Stimulated activated CD8-positive, alpha-beta memory T cell treated with anti-CD3 and anti-CD28 coated beads, Interleukin-4, amount 100 ng/mL, for 48 hours (primary cell): ENCODE data around the gene RUNDC3A.
"Not testable (repeated sequence)": the region's sequence is repeated elsewhere in the genome, so short reads cannot be mapped to it uniquely, and the experiment has no call there.

Source experiments
- DNase-seq: peaks from one replicate; pipeline ENCODE4 v3.0.0-alpha.2; 2020

The RUNDC3A gene

DNA sequence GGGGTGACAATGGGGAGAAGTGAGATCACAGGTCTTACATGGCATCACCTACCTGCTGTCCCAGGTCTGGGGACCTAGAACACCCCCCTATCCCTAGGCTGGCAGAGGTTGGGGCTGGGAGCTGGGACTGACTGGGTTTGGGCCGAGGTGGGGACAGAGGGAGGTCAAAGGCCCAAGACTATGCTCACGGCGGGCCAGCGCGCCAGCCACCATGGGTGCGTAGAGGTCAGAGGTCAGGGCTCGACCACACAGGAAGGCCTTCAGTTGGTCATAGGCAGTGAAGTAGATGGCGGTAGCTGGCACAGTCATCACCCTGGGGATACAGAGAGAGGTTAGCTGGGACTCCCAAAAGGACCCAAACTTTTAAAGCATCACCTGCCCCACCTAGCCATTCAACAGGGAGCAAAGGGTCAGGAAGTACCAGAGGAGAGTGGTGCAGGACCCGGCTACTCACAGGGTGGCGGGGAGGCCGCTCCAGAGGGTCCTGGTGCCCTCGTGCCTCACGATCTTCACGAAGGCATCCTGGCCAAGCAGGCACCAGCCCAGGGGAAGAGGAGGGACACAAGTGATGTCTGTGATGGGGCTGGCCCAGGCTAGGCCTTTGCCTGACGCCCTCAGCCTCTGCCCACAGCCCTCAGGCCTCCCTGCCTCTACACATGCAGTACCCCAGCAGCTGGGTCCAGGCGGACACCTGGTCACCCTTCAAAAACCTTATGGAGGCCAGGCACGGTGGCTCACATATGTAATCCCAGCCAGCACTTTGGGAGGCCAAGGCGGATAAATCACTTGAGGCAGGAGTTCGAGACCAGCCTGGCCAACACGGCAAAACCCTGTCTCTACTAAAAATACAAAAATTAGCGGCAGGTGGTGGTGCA, 13.1 kb downstream of the RUNDC3A start:
- DNase-seq: no peak

DNA sequence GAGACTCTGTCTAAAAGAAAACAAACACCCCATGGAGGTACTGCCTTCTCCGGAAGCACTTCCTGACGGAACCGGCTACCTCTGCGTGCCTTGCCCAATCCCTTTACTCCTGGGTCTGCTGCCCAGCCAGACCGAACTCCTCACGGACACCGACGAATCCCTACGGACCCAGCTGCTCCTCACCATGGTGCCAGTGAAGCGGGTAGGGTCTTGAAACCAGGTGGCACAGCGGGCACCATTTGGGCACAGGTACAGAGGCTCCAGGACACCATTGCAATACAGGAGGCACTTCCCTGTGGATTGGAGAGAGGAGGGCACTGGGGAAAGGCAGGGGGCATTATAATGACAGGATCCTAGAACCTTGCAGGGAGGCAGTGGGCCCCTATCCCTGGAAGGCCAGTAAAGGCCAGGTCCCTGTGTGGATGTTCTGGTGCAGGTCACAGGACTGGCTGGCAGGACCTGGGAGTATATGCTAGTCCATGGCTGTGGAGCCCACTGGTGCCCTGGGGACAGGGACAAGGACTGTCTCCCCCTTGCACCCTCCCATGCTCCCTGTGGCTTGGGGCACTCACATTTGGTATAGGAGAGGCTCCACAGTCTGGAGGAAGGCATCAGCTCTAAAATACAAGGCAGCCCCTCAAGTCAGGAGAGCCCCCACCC, 14.0 kb downstream of the RUNDC3A start:
- DNase-seq: no peak

DNA sequence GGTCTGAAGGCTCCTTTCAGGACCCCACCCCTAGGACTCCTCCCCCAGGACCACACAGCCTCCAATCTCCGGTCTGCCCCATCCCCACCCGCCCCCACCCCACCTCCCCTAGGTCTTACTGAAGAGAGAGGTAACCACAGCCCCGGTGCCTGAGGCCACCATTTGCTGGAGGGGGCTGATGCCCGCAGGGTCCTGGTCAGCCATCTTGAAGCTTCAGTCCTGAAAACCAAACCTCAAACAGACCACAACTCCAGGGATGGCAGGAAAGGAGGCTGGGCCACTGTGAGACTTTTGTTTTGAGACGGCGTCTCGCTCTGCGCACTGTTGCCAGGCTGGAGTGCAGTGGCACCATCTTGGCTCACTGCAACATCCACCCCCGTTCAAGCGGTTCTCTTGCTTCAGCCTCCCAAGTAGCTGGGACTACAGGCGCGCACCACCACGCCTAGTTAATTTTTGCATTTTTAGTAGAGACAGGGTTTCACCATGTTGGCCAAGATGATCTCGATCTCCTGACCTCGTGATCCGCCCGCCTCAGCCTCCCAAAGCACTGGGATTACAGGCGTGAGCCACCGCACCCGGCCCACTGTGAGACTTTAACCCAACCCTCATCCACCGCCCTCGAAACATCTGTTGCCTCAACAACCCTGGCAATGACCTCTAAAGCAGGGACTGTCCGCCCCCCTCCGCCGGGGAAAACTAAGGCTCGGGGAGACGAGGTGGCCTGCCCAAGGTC, 15.1 kb downstream of the RUNDC3A start:
- DNase-seq: no peak

DNA sequence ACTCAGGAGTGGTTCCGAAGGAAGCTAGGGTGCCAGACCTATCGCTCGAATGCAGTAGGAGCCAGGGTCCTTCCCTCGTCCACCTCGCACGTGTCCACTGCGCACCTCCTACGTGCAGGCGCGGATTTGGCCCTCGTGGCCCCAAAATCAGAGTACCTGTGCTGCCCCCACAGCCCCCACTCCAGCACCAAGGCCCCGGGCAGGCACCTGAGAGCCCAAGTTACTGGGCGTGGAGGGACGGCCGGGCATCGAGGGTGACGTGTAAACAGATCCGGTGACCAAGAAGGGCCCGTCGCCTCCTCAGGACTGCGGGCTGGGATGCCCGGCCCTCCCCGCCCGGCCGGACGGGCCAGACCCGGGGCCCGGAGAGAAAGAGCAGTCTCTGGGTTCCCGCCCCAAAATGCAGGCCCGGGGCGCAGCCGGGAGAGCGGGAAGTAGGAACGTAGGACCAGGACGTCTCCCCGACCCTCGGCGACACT, 15.7 kb downstream of the RUNDC3A start:
- no peak for DNase-seq

DNA sequence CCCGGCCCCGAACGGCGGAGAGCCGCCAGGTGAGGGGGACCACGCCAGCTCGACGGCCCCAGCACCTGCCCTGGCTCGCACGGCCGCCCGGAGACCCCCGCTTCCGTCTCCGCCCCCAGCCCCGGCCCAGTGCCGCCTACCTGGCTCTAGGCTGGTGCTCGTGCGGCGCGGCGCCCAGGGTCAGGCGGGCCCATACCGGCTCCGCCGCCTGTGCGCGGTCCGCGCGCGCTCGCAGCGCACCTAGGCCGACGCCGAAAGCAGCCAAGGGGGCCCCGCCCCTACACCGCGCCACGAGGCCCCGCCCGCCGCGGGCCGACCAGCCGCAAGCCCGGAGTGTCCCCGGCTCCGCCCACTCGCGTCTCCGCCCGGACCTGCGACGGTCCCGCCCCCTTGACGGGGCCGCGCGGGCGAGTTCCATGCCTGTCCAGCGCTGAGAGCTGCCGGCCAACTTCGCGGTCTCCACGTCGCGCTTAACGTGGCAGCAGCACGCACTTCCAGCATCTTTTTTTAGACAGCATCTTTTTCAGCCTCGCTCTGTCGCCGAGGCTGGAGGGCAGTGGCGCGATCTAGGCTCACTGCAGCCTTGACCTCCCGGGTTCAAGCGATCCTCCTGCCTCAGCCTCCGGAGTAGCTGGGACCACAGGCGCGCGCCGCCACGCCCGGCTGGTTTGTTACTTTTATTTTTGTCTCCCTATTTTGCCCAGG, 16.3 kb downstream of the RUNDC3A start, which contains the start of gene SLC25A39:
Gene SLC25A39, minus strand, starts transcription at position 253 of the 705 bp plus-strand sequence. CDS start 1,261 bp downstream, outside the sequence.
- peak; percentile 96 for DNase-seq

DNA sequence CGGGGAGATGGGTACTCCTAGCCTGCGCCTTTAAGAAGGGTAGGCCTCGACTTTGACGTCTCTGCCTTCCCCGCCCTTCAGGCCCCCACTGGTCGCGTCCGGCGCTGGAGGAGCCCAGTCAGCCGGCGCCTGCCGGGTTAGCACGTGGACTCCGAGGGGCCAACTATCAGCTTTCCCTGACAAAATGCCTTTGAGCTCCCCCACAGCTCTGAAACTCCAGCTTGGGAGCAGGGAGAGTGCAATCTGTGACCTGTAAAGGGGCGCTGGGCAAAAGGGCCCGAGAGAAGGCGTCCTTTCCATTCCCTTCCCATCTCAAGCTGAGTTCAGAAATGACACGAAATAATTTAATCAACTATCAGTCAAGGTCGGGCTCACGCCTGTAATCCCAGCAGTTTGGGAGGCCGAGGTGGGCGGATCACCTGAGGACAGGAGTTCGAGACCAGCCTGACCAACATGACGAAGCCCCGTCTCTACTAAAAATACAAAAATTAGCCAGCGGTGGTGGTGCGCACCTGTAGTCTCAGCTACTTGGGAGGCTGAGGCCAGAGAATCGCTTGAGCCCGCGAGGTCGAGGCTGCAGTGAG, 18.6 kb downstream of the RUNDC3A start:
- peak; percentile 93 for DNase-seq

DNA sequence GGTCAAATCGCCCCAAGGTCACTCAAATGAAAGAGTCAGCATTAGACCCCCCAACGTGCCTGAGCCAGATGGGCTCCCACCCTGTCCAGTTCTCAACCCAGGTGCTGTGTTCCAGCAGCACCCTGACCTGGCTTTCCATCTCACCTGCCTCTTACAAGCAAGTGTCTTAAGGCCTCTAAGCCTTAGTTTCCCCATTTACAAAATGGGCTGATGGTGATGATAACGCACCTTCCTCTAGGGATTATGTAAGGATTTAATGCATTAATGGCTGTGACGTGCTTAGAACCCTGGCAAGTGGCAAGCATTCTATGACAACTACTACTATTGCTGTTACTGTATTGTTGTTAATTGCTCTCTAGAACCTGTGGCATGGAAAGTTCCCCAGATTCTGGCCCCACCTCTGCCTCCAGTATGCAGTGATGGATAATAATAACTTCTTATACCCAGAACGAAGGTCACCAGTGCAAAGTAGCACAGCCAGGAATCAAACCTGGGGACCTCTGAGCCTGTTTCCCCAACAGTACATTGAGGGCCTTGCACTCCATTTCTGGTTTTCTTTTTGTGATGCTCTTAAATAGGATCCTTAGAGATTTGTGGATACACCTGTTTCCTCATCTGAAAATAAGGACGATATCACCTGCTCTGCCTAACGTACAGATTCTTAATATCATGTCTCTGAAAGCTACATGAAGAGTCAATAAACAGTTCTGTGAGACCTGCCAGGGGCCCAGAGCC, 19.5 kb downstream of the RUNDC3A start:
- DNase-seq: no peak

DNA sequence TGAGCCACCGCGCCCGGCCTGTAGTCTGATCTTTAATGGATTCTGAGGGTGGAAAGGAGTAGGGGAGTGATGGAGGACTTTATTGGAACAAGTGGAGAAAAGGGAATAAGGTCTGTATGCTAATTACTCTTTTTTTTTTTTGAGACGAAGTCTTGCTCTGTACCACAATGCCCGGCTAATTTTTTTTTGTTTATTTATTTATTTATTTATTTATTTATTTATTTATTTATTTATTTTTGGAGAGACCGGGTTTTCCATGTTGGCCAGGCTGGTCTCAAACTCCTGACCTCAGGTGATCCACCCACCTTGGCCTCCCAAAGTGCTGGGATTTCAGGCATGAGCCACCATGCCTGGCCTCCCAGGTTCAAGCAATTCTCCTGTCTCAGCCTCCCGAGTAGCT, 21.1 kb downstream of the RUNDC3A start:
- not testable (repeated sequence) for DNase-seq

DNA sequence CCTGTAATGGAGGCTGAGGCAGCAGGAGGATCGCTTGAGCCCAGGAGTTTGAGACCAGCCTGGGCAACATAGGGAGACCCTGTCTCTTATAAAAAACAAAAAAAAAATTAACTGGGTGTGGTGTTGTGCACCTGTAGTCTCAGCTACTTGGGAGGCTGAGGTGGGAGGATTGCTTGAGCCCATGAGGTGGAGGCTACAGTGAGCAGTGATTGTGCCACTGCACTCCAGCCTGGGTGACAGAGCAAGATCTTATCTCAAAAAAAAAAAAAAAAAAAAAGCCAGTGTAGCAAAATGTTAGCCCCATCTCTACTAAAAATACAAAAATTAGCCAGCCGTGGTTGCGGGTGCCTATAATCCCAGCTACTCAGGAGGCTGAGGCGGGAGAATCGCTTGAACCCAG, 21.9 kb downstream of the RUNDC3A start:
- DNase-seq: not testable (repeated sequence)

DNA sequence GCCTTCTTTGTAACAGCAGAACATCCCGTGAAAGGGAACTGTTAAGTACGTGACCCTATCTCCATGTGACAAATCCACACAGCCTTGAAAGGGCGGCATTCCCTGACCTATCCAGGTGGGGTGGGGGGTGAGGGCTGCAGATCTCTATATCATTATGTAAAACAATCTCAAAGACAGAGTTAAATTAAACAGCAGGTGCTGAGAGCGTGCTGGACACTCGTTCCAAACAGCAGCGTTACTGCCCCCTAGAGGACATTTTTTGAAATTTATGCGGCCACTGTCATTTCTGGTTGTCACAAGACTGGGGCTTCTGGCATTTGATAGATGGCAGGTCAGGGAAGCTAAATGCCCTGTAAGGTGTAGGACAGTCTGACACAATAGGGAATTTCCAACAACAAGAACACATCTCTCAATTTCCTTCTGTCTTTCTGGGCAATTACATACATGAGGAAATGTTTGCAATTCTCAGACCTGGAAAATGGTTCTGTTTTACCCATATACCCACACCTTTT, 22.9 kb downstream of the RUNDC3A start:
- peak; percentile 82 for DNase-seq

DNA sequence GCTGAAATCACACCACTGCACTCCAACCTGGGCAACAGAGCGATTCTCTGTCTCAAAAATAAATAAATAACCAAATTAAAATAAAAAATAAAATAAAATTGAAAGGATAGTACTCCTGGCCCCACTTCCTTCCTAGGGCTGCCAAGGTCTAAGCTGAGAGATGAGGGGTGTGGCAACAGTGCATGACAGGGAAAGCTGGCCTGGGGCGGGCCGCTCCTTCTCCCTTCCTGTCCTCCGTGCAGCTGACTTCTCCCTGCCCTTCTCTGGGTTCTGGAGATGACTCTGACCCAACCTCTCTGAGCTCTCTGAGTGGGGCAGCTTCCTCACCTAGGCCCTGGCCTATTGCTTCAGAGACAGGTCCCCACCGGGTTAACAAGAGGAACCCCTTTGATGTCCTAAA, 25.0 kb downstream of the RUNDC3A start:
- no peak for DNase-seq

DNA sequence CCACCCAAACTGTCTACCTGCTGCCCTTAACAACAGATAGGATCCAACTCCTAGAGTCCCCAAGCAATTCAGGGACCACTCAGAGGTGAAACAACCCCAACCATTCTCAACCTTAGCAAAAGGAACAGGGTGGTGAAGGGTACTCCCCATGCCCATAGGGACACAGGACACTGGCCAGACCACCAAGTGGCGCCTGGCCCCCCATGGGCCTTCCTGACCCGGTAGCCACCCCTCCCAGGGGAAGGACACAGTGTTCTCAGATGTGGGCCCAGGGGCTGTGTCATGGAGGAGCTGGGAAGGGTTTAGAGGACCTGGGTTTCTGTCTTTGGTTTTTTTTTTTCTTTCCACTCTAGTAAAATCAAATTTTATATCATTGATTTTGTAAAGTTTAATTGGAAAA, 25.9 kb downstream of the RUNDC3A start:
- DNase-seq: no peak

DNA sequence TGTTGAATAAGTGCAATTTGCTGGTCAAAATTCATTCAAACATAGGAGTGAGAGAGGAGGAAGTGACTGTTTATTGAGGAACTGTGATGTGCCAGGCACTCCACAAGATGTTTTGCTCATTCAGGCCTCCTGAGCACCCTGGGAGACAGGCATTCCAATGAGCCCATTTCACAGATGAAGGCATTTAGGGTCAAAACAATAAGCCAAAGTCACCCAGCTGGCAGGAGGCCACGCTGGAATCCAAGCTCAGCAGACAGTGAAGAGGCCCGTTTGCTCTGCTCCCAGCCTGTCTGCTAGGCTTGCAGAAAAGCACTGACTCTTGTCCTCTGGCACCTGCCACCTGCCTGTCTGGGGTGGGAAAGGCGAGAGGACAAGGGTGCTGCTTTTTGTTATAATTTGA, 26.3 kb downstream of the RUNDC3A start:
- DNase-seq: no peak

DNA sequence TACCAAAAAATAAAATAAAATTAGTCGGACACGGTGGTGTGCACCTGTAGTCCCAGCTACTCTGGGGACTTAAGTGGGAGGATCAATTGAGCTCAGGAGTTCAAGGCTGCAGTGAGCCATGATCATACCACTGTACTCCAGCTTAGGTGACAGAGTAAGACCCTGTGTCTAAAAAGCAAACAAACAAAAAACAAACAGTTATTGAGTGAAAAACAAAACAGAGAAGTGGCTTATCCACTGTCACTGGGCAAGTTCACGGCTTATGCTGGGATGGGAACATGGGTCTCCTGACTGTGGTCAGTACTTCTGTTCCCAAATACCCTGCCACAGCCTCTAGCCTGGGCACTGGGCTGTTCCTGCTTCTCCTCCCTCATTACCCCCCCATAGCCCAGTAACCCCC, 27.2 kb downstream of the RUNDC3A start:
- no peak for DNase-seq

DNA sequence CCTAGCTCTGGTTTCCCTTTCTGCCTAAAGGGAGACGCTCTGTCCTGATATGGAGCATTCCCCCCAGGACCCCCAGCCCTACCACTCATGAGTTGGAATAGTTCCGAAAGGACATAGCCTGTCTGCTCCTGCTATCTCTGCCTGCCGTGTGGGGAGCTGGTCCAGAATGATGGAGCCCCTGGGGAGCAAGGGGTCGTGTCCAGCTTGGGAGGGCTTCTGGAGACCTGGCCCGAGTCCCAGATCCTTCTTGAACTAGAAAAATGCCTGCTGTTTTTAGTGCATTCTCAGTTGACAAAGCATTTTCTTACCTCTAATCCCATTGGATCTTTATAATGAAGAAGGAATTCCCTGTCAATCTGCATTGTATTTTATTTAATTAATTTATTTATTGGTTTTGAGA, 27.6 kb downstream of the RUNDC3A start:
- DNase-seq: no peak

DNA sequence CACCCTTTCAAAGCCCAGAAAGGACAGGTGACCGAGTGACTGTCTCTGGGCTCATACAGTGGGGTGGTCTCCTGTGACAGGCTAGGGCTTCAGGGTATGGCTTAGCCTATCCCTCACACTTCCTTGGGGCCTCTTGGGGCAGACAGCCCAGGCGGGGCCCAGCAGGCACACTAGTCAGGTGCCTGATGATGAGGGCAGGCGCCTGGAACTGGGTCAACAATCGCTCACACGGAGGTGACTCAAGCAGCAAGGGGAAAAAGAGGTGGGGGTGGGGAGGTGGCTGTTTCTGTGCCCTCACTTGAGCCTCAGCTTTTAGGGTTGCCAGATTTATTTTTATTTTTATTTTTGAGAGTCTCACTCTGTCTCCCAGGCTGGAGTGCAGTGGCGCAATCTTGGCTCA, 30.3 kb downstream of the RUNDC3A start:
- no peak for DNase-seq

DNA sequence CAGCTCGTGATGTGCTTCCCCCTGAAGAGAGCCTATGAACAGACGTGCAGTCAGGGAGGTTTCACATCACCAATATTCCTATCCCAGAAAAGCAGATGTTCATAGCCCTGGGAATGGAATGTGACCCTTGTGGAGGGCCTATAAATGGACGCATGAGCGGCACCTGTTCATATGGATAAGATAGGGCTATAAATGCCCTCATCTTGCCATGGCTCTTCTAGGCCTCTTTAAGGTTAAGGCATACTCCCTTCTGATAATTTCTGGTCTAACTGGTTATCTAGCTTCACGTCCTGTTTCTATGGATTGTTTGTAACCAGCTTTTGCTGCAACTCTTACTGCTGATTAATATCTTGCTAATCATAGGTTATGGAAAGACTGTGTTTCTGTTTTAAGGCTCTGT, 32.2 kb downstream of the RUNDC3A start:
- not testable (repeated sequence) for DNase-seq

DNA sequence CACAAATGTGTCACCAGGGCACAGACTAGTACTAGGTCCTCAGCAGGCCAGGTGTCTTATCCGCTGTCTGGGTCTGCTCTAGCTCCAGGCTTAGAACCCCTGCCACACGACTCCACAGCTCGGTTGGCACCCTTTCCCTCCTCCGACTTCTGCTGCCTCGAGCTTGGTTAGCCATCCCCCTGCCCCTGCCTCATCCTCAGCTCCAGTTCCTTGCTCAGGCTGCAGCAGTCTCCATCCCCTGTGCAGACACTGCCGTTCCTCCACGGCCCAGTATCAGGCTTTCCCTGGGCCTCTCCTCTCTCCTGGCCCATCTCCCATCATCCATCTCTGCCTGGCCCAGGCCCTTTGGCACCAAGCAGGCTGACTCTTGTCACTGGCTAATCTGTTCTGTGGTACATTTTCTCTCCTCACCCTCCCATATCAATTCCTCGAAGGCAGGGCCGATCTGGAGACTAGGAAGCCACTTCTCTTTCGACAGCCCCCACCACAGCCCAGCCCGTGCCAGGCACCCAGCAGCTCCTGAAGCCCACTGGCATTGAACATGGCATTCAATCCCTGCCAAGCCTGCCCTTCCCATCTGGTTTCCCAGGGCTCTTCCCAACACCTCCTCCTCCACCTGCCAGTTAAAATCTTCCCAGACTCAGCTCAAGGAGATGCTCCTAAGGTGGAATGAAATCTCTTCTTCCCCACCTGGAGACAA, 35.3 kb downstream of the RUNDC3A start:
- DNase-seq: no peak

DNA sequence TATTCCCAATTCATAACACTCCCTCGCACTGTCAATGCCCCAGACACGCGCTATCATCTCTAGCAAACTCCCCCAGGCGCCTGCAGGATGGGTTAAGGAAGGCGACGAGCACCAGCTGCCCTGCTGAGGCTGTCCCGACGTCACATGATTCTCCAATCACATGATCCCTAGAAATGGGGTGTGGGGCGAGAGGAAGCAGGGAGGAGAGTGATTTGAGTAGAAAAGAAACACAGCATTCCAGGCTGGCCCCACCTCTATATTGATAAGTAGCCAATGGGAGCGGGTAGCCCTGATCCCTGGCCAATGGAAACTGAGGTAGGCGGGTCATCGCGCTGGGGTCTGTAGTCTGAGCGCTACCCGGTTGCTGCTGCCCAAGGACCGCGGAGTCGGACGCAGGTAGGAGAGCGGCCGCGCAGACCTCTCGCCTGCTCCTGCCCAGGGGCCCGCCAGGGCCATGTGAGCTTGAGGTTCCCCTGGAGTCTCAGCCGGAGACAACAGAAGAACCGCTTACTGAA, 36.6 kb downstream of the RUNDC3A start, which contains the start of gene GRN:
Gene GRN, plus strand, starts transcription at position 364 of the 515 bp plus-strand sequence. CDS start 3,863 bp downstream, outside the sequence.
- peak; percentile 90 for DNase-seq

DNA sequence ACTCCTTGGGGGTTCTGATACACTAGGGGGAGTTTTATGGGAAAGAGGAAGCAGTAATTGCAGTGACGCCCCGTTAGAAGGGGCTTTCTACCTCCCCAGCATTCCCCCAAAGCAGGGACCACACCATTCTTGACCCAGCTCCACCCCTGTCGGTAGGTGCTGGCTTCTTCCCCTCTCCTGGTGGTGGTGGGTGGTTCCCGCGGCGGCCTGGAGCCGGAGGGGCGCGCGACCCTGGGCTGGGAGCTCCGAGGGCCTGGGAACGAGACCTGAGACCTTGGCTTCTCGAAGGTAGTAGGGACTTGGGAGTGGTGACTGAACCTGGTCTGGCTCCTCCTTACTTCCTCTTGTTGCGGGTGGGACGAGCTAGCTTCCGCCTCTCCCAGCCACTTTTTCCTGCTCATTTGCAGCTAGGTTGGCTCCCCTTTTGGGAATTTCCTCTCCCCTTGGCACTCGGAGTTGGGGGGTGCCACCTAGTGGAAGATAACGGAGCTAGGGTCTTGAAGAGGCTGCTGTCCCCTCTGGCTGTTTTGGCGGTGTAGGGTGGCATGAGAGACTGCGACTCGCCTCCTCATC, 37.1 kb downstream of the RUNDC3A start:
- peak; percentile 65 for DNase-seq
